Measurements from ENCODE around the gene PTGS2. TPM values are rescaled to one million over a fixed set of nuclear protein-coding genes. Genes with fewer than 3 reads are reported as not detected.

The PTGS2 gene
- total RNA-seq, 1 experiment from 2014 or later, result 0.91 TPM

GRCh38 chr1:186636786-186637185 is 43.4 kb downstream of the PTGS2 start (continued):
- TF ChIP-seq CTCF (IDR thresholded peaks at IDR 0.05 in 2 of 3, conservative IDR thresholded peaks at IDR 0.05 in 1 of 3; ENCODE audit: borderline replicate concordance in 1 of 3, insufficient read depth in 1 of 3, low read depth in 2 of 3, low read length in 2 of 3), result no peak
- no peak for TF ChIP-seq POLR2A (IDR thresholded peaks at IDR 0.05; ENCODE audit: borderline replicate concordance, extremely low read depth, insufficient read depth, insufficient read length)
- no peak for TF ChIP-seq CBX3 (IDR thresholded peaks at IDR 0.05; ENCODE audit: low read depth)

GRCh38 chr1:186634511-186634910 is 45.7 kb downstream of the PTGS2 start:
- POLR2A ChIA-PET, result no interaction called here
- H3K4me3 ChIP-seq (replicated peaks in 1 of 2; ENCODE audit: low read depth in 1 of 2, low read length in 2 of 2), result no peak overlapping the region
- CTCF ChIA-PET, result no interaction called here
- no peaks in the 10 kb centered on the region for H4K20me1 ChIP-seq (ENCODE audit: insufficient read depth)
- H3K27ac ChIP-seq (ENCODE audit: low read depth, low read length), result no peak overlapping the region
- intact Hi-C loops (cut with micrococcal nuclease), result no loop called here
- no peak for ATAC-seq
- no peak overlapping the region for H3K4me2 ChIP-seq (ENCODE audit: low read length)
- no peak overlapping the region for H3K9ac ChIP-seq (ENCODE audit: low read length)
- H3K9me3 ChIP-seq (ENCODE audit: control insufficient read depth in 1 of 2, insufficient read depth in 1 of 2, low read depth in 1 of 2, low read length in 2 of 2), result no peaks in the 10 kb centered on the region
- H3K79me2 ChIP-seq (ENCODE audit: insufficient read depth, low read length), result no peaks in the 10 kb centered on the region
- H2AFZ ChIP-seq (ENCODE audit: low read depth, low read length, poor library complexity, severe bottlenecking), result no peak overlapping the region
- BruUV-seq (replicated peaks), result no TSS peak
- no peaks in the 10 kb centered on the region for H3K27me3 ChIP-seq (ENCODE audit: insufficient read depth, low read length)
- no peak for DNase-seq (ENCODE audit: low read depth, low spot score)
- RAD21 ChIA-PET (ENCODE audit: low non-redundant PET in 1 of 2, low total read pairs in 2 of 2, uncharacterized antibody in 2 of 2, unreplicated experiment in 2 of 2), result no interaction called here
- no peaks in the 10 kb centered on the region for H3K4me1 ChIP-seq (ENCODE audit: control insufficient read depth in 1 of 2, insufficient read depth in 2 of 2, low read length in 2 of 2)
- H3K9me2 ChIP-seq (ENCODE audit: insufficient read depth), result no peaks in the 10 kb centered on the region
- H3K36me3 ChIP-seq (ENCODE audit: control insufficient read depth in 1 of 2, insufficient read depth in 2 of 2, low read length in 2 of 2), result no peaks in the 10 kb centered on the region
- no peak for TF ChIP-seq POLR2AphosphoS5 (IDR thresholded peaks at IDR 0.05; ENCODE audit: low read depth, low read length)
- TF ChIP-seq SRF (IDR thresholded peaks at IDR 0.05; ENCODE audit: low read depth), result no peak
- no peak for TF ChIP-seq SIN3A (IDR thresholded peaks at IDR 0.05; ENCODE audit: low read depth)
- no peak for TF ChIP-seq ELF1 (IDR thresholded peaks at IDR 0.05; ENCODE audit: borderline replicate concordance, low read depth)
- TF ChIP-seq JUND (IDR thresholded peaks at IDR 0.05), result no peak
- TF ChIP-seq POLR2A (IDR thresholded peaks at IDR 0.05; ENCODE audit: borderline replicate concordance, extremely low read depth, insufficient read depth, insufficient read length), result no peak

Data from HCT116 (cell line).